IMR-90 (cell line): Measurements from ENCODE around the gene PNMA8A. TPM values are rescaled to one million over a fixed set of nuclear protein-coding genes. Genes with fewer than 3 reads are reported as not detected.

Experiments used
- ATAC-seq: fragments of 200-7000 bp; cut with Tn5 transposase; 2 replicates; pipeline ENCODE4 v1.9.1; 2020; ENCODE audit warnings: low read depth, mild to moderate bottlenecking, moderate library complexity
- BruUV-seq: library from RNA; stranded (reverse); fragments of 400-500 nt; replicated peaks from 2 replicates; lab custom pipeline; 2021; lab: Mats Ljungman, UMichigan
- CTCF ChIA-PET: fragments of 300-600 bp; formaldehyde crosslinking; extraction: SDS; loops from one replicate; lab custom pipeline; 2021; ENCODE audit warnings: antibody characterized with exemption; lab: Yijun Ruan, JAX
- POLR2A ChIA-PET: fragments of 300-600 bp; sonication (Branson Sonifier 250); formaldehyde crosslinking; loops from one replicate; lab custom pipeline; 2022; ENCODE audit warnings: antibody characterized with exemption; ENCODE audit not compliant: unreplicated experiment; lab: Charles Lee
- DNase-seq: peaks from one replicate; pipeline ENCODE4 v3.0.0; 2013
- H2AFZ ChIP-seq: replicated peaks from 2 replicates; pipeline ENCODE3; 2013; ENCODE audit warnings: low read length, mild to moderate bottlenecking; ENCODE audit not compliant: poor library complexity
- H2AK5ac ChIP-seq: 2 replicates; pipeline ENCODE4 v1.6.1; 2013; ENCODE audit warnings: low read depth, low read length, inconsistent platforms
- H2AK9ac ChIP-seq: replicated peaks from 2 replicates; pipeline ENCODE3; 2013; ENCODE audit warnings: mild to moderate bottlenecking, low read depth, low read length, moderate library complexity; ENCODE audit not compliant: poor library complexity
- H2BK120ac ChIP-seq: 2 replicates; pipeline ENCODE4 v1.6.1; 2013; ENCODE audit warnings: low read depth, low read length, inconsistent platforms
- H2BK15ac ChIP-seq: 3 replicates; pipeline ENCODE4 v1.6.1; 2013; ENCODE audit warnings: low read depth, low read length, inconsistent platforms
- H2BK20ac ChIP-seq: 2 replicates; pipeline ENCODE4 v1.6.1; 2013; ENCODE audit warnings: low read depth, mild to moderate bottlenecking, inconsistent platforms, low read length, moderate library complexity
- H2BK5ac ChIP-seq: 2 replicates; pipeline ENCODE4 v1.6.1; 2013; ENCODE audit warnings: mild to moderate bottlenecking, low read depth, low read length, inconsistent platforms; ENCODE audit not compliant: poor library complexity, severe bottlenecking
- H3K14ac ChIP-seq: replicated peaks from 2 replicates; pipeline ENCODE4 v1.6.1; 2013; ENCODE audit warnings: low read depth, low read length, inconsistent platforms
- H3K18ac ChIP-seq: 2 replicates; pipeline ENCODE4 v1.6.1; 2013; ENCODE audit warnings: low read depth, low read length, control low read depth
- H3K23ac ChIP-seq: 2 replicates; pipeline ENCODE4 v1.6.1; 2013; ENCODE audit warnings: low read depth, low read length, inconsistent platforms
- H3K27ac ChIP-seq: 2 replicates; pipeline ENCODE4 v1.5.1; 2013; ENCODE audit warnings: mild to moderate bottlenecking, control low read depth, low read length; ENCODE audit not compliant: insufficient read depth
- H3K27me3 ChIP-seq: 2 replicates; pipeline ENCODE4 v1.6.1; 2013; ENCODE audit warnings: low read length; ENCODE audit not compliant: control insufficient read depth, insufficient read depth
- H3K36me3 ChIP-seq: 2 replicates; pipeline ENCODE4 v1.6.1; 2013; ENCODE audit warnings: low read length, mixed read lengths; ENCODE audit not compliant: control insufficient read depth, insufficient read depth
- H3K4ac ChIP-seq: 2 replicates; pipeline ENCODE4 v1.6.1; 2013; ENCODE audit warnings: low read depth, low read length, inconsistent platforms
- H3K4me1 ChIP-seq: 2 replicates; pipeline ENCODE4 v1.6.1; 2013; ENCODE audit warnings: low read length, mixed read lengths; ENCODE audit not compliant: control insufficient read depth, insufficient read depth
- H3K4me2 ChIP-seq: 2 replicates; pipeline ENCODE4 v1.6.1; 2013; ENCODE audit warnings: low read depth, mild to moderate bottlenecking, control low read depth, low read length, moderate library complexity
- H3K4me3 ChIP-seq: 2 replicates; pipeline ENCODE4 v1.5.1; 2013; ENCODE audit warnings: low read depth, mild to moderate bottlenecking, control low read depth, low read length, moderate library complexity; ENCODE audit not compliant: insufficient read depth
- H3K56ac ChIP-seq: 2 replicates; pipeline ENCODE4 v1.6.1; 2013; ENCODE audit warnings: low read length, inconsistent platforms; ENCODE audit not compliant: insufficient read depth; ENCODE audit errors: extremely low read depth
- H3K79me1 ChIP-seq, 2 experiments: 2 replicates each; pipeline ENCODE4 v1.6.1; 2013; ENCODE audit warnings: low read length in 2 of 2, inconsistent platforms in 1 of 2, low read depth in 1 of 2
- H3K9ac ChIP-seq: 2 replicates; pipeline ENCODE4 v1.6.1; 2013; ENCODE audit warnings: low read depth, low read length, control low read depth
- H3K9me1 ChIP-seq: 2 replicates; pipeline ENCODE4 v1.6.1; 2013; ENCODE audit warnings: low read length, inconsistent platforms; ENCODE audit not compliant: insufficient read depth
- H3K9me3 ChIP-seq: 2 replicates; pipeline ENCODE4 v1.6.1; 2013; ENCODE audit warnings: low read length; ENCODE audit not compliant: control insufficient read depth, insufficient read depth
- H4K20me1 ChIP-seq: 2 replicates; pipeline ENCODE4 v1.6.1; 2013; ENCODE audit warnings: low read length, inconsistent platforms; ENCODE audit not compliant: insufficient read depth
- H4K5ac ChIP-seq: 2 replicates; pipeline ENCODE4 v1.6.1; 2013; ENCODE audit warnings: mild to moderate bottlenecking, low read depth, low read length, control low read depth
- H4K8ac ChIP-seq, 2 experiments: 2 replicates each; pipeline ENCODE4 v1.6.1; 2013; ENCODE audit warnings: low read depth in 2 of 2, low read length in 2 of 2, control low read depth in 1 of 2, inconsistent platforms in 1 of 2
- H4K91ac ChIP-seq: 2 replicates; pipeline ENCODE4 v1.6.1; 2013; ENCODE audit warnings: low read depth, low read length, inconsistent platforms; ENCODE audit not compliant: insufficient read depth
- BHLHE40 ChIP-seq: fragments of 150-350 bp; IDR thresholded peaks from 2 replicates; pipeline ENCODE4 v1.6.1; 2016; ENCODE audit warnings: mild to moderate bottlenecking, low read depth, low read length
- CEBPB ChIP-seq: IDR thresholded peaks from 2 replicates; pipeline ENCODE4 v1.6.1; 2012; ENCODE audit warnings: low read depth, low read length, improper control_type of control experiment
- CHD1 ChIP-seq: IDR thresholded peaks from 2 replicates; pipeline ENCODE4 v1.6.1; 2012; ENCODE audit warnings: low read depth, low read length, improper control_type of control experiment
- ELK1 ChIP-seq: fragments of 150-350 bp; IDR thresholded peaks from 2 replicates; pipeline ENCODE4 v1.6.1; 2016; ENCODE audit warnings: low read depth, mild to moderate bottlenecking, low read length, moderate library complexity, borderline replicate concordance
- FOS ChIP-seq: fragments of 150-350 bp; IDR thresholded peaks from 2 replicates; pipeline ENCODE4 v1.6.1; 2016; ENCODE audit warnings: low read depth, low read length
- MAFK ChIP-seq: IDR thresholded peaks from 2 replicates; pipeline ENCODE4 v1.6.1; 2012; ENCODE audit warnings: low read depth, low read length, improper control_type of control experiment
- MAZ ChIP-seq: IDR thresholded peaks from 2 replicates; pipeline ENCODE4 v1.6.1; 2012; ENCODE audit warnings: low read depth, mild to moderate bottlenecking, low read length, improper control_type of control experiment, moderate library complexity, borderline replicate concordance
- MXI1 ChIP-seq: IDR thresholded peaks from 2 replicates; pipeline ENCODE4 v1.6.1; 2012; ENCODE audit warnings: low read depth, mild to moderate bottlenecking, low read length, moderate library complexity, borderline replicate concordance
- NFE2L2 ChIP-seq: fragments of 150-350 bp; IDR thresholded peaks from 2 replicates; pipeline ENCODE4 v1.6.1; 2016; ENCODE audit warnings: low read depth, mild to moderate bottlenecking, low read length
- POLR2A ChIP-seq: IDR thresholded peaks from 2 replicates; pipeline ENCODE4 v1.6.1; 2012; ENCODE audit warnings: mild to moderate bottlenecking, low read depth, low read length
- RAD21 ChIP-seq: IDR thresholded peaks from 2 replicates; pipeline ENCODE4 v1.6.1; 2012; ENCODE audit warnings: low read length, improper control_type of control experiment
- RCOR1 ChIP-seq: IDR thresholded peaks from 2 replicates; pipeline ENCODE4 v1.6.1; 2012; ENCODE audit warnings: mild to moderate bottlenecking, low read length, improper control_type of control experiment; ENCODE audit not compliant: insufficient replicate concordance
- RFX5 ChIP-seq: IDR thresholded peaks from 2 replicates; pipeline ENCODE4 v1.8.0; 2012; ENCODE audit warnings: low read depth, mild to moderate bottlenecking, low read length, moderate library complexity
- SMC3 ChIP-seq: fragments of 150-350 bp; IDR thresholded peaks from 2 replicates; pipeline ENCODE4 v1.6.1; 2016; ENCODE audit warnings: low read depth, mild to moderate bottlenecking, antibody characterized with exemption, low read length, moderate library complexity
- USF2 ChIP-seq: fragments of 150-350 bp; IDR thresholded peaks from 2 replicates; pipeline ENCODE4 v1.6.1; 2017; ENCODE audit warnings: mild to moderate bottlenecking, antibody characterized with exemption, low read length, low read depth
- WGBS, 2 experiments: methylation state at CpG; one replicate each; pipeline versions ENCODE4 v1.1.5 to v1.1.7; 2013; ENCODE audit warnings: missing lambda C conversion rate in 2 of 2; ENCODE audit not compliant: insufficient read length in 1 of 2; ENCODE audit errors: extremely low coverage in 2 of 2; 5-methylcytosine and 5-hydroxymethylcytosine counted together
- dilution Hi-C: fragments of 300-500 bp; cut with HindIII; formaldehyde crosslinking; loops from one replicate; pipeline ENCODE4 v1.14.3; 2018; ENCODE audit warnings: low sequenced_read_pairs; ENCODE audit not compliant: unreplicated experiment
- in situ Hi-C: fragments of 300-500 bp; cut with MboI; formaldehyde crosslinking; loops from 3 replicates; pipeline ENCODE4 v1.14.3; 2019; ENCODE audit warnings: low sequenced_read_pairs, inconsistent platforms, mixed read lengths
- intact Hi-C: fragments of 100-400 bp; cut with micrococcal nuclease; formaldehyde crosslinking; loops from 2 replicates; pipeline ENCODE4 v1.10.0; 2022
- polyA plus RNA-seq, 3 experiments: library from polyadenylated mRNA; depleted of rRNA; stranded (reverse); fragments of >200 nt; gene quantifications; 2 replicates each; pipeline ENCODE4 v1.2.3, GENCODE V29; 2012; ENCODE audit warnings: low replicate concordance in 1 of 3
- total RNA-seq: library from RNA; depleted of rRNA; stranded (reverse); fragments of >200 nt; gene quantifications from 2 replicates; pipeline ENCODE4 v1.2.3, GENCODE V29; 2012
- TF ChIP-seq, protein P1 (sequence below): conservative IDR thresholded peaks from 2 replicates; pipeline ENCODE4 v1.5.1; 2012; ENCODE audit warnings: mild to moderate bottlenecking, low read depth, low read length, improper control_type of control experiment

PNMA8A gene
- total and polyA plus RNA-seq, 2 of the 4 experiments (the other 2 are of a cell fraction) = 0.77 to 0.90 TPM

DNA sequence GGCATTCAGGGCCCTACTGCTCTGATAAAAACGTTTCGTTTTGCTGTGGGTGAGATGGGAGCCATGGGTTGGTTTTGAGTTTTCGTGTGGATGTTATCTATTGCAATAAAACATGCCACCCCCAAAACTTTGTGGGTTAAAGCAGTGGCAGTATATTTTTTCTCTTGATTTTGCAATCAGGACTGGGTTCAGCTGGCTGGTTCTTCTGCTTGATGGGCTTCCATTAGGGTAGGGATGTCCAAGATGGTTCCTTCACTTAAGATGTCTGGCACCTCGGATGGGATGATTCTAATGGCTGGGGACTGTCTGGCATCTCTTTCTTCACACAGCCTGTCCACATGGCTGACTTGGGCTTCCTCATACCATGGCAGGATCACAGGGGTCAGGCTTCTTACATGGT, 39.9 kb upstream of the PNMA8A start:
- Histone ChIP-seq H3K4me3 (no peak overlapping the region), H2AK9ac (no peak overlapping the region), H3K4ac (no peak overlapping the region), H4K8ac (no peak overlapping the region), H4K20me1 (no peaks in the 10 kb centered on the region), H3K4me2 (no peak overlapping the region), H3K9me1 (no peaks in the 10 kb centered on the region; the same call in 1 of the 2 replicates), H2BK120ac (no peak overlapping the region), H3K4me1 (no peaks in the 10 kb centered on the region), H3K9ac (no peak overlapping the region), H3K23ac (no peak overlapping the region), H3K27me3 (peaks cover 12% of the 10 kb centered on the region), H3K79me1 (no peaks in the 10 kb centered on the region), H3K36me3 (no peaks in the 10 kb centered on the region), H2AK5ac (no peak overlapping the region), H4K5ac (no peak overlapping the region), H3K9me3 (peaks cover 9% of the 10 kb centered on the region), H3K27ac (no peak overlapping the region), H3K18ac (no peak overlapping the region), H2BK5ac (no peak overlapping the region), H2BK20ac (no peak overlapping the region), H3K56ac (no peak overlapping the region), H2BK15ac (no peak overlapping the region), H3K14ac (no peak overlapping the region), H4K91ac (no peak overlapping the region), H2AFZ (no peak overlapping the region)
- in situ Hi-C loops = no loop called here
- dilution Hi-C loops = no loop called here
- 80% methylated on average over 1 of the region's 4 CpGs; no CpG with 5 or more reads in 1 of the 2 experiments for WGBS, 2 experiments
- POLR2A ChIA-PET = no interaction called here
- intact Hi-C loops = no loop called here
- no TSS peak for BruUV-seq
- no peak for TF ChIP-seq CEBPB
- no peak for TF ChIP-seq POLR2A
- TF ChIP-seq RCOR1 = no peak
- no peak for TF ChIP-seq ELK1
- TF ChIP-seq FOS = no peak
- TF ChIP-seq BHLHE40 = no peak
- TF ChIP-seq MAFK = no peak
- no peak for TF ChIP-seq USF2
- TF ChIP-seq CHD1 = no peak
- TF ChIP-seq, protein P1, sequence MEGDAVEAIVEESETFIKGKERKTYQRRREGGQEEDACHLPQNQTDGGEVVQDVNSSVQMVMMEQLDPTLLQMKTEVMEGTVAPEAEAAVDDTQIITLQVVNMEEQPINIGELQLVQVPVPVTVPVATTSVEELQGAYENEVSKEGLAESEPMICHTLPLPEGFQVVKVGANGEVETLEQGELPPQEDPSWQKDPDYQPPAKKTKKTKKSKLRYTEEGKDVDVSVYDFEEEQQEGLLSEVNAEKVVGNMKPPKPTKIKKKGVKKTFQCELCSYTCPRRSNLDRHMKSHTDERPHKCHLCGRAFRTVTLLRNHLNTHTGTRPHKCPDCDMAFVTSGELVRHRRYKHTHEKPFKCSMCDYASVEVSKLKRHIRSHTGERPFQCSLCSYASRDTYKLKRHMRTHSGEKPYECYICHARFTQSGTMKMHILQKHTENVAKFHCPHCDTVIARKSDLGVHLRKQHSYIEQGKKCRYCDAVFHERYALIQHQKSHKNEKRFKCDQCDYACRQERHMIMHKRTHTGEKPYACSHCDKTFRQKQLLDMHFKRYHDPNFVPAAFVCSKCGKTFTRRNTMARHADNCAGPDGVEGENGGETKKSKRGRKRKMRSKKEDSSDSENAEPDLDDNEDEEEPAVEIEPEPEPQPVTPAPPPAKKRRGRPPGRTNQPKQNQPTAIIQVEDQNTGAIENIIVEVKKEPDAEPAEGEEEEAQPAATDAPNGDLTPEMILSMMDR = no peak
- TF ChIP-seq MAZ = no peak
- no peak for TF ChIP-seq MXI1
- TF ChIP-seq RFX5 = no peak
- no peak for TF ChIP-seq NFE2L2
- TF ChIP-seq RAD21 = no peak
- TF ChIP-seq SMC3 = no peak
- CTCF ChIA-PET = no interaction called here
- ATAC-seq (no peak), DNase-seq (no peak)
